ENCODE results near the gene ANKRD36.
"Not testable (repeated sequence)": the region's sequence is repeated elsewhere in the genome, so short reads cannot be mapped to it uniquely, and the experiment has no call there.

ANKRD36 gene

DNA sequence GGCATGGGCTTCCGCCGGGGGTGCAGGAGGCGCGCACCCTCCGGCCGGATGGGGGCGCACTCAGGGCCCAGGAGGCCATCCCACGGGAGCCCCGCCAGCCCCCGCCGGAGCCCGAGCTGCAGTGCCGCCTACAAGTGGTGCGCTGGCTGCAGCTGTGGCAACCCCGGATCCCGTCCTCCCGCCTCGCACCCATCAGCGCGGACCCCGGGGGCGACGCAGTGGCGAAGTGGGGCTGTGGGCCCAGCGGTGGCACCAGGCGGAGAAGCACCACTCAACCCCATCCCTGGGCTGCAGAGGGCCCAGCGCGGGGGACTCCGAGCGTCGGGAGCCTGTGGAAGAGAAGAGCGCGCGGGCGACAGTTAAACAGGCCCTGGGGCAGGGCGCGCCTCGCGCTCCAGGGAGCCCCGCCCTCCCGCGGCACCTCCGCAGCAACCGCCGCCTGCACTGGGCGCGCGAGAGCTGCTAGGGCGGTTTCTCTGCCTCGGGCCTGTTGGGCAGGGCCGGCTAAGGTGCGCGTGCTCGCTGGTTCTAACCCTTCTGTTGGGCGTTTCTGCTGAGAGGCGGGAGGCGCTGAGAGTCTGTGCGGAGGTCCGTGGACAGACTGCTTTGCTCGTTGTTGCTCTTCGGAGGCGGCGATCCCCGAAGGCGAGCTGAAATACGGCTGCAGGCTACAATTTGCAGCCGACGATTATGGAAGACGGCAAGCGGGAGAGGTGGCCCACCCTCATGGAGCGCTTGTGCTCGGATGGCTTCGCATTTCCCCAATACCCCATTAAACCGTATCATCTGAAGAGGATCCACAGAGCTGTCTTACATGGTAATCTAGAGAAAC is at the start of gene ANKRD36:
ANKRD36 (plus strand) TSS at position 104 of the 832 bp plus-strand sequence; CDS start at position 691, 587 bp downstream.
- DNase-seq (ENCODE audit: low read depth): peak; percentile 65

GRCh38 chr2:97066030-97066429 is 46.9 kb upstream of the ANKRD36 start:
- DNase-seq (ENCODE audit: low read depth): not testable (repeated sequence)

DNA sequence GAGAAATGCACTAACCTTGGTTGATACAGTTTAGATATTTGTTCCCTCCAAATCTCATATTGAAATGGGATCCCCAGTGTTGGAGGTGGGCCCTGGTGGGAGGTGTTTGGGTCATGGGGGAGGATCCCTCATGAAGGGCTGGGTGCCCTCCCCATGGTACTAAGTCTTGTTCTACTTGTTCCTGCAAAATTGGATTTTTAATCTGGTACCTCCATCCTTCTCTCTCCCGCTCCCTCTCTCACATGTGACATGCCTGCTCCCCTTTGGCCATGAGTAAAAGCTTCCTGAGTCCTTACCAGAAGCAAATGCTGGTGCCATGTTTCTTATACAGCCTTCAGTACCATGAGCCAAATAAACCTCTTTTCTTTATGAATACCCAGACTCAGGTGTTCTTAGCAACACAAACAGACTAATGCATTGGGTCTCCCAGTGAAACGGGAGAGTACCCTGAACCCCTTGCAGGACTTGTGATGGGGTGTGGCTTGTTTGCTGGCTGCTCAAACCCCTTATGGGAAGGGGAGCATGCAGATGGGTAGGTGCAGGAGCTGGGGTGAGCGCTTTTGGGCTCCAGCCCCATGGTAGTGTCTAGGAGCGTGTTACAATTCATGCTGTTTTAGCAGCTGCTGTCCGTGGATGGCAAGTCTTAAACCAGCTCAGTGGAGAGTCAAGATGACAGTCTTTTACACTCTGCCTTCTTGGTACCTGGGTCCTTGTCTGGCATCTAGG is 45.5 kb upstream of the ANKRD36 start:
- DNase-seq (ENCODE audit: low read depth): no peak

DNA sequence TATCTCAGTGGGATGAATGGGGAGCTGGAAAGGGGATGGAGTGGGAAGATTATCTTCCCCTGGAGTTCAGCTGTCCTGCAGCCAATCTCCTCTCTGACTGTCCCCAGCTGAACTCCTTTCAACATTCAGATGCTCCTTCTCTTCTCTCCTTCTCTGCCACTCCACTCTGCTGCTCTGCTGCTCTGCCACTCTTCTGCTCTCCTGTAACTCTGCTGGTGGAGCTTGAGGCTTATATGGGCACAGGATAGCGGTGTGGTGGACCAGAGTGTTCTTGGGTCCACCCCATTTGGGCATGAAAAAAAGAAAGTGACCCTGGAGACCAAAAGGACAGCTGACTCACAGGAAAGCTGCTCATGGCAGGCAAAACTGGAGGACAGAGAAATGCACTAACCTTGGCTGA is 44.9 kb upstream of the ANKRD36 start:
- no peak for DNase-seq (ENCODE audit: low read depth)

- DNase-seq (ENCODE audit: low read depth): not testable (repeated sequence)
Measured at GRCh38 chr2:97068722-97069121, 44.2 kb upstream of the ANKRD36 start.

- not testable (repeated sequence) for DNase-seq (ENCODE audit: low read depth)
Measured at GRCh38 chr2:97070915-97071314, 42.0 kb upstream of the ANKRD36 start.

DNA sequence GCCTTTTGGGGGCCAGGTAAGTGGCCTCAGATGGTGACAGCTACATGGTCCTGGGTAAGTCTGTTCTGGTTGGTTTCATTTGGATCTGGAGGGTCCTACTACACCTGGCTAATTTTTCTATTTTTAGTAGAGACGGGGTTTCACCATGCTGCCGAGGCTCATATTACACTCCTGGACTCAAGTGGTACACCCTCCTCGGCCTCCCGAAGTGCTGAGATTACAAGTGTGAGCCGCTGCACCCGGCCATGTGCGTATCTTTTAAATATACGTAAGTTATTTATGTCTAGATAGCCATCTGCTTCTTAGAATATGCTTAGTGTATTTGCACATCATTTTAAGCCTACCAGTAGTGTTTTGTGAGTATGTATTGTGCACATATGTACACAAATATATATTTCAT is 35.7 kb upstream of the ANKRD36 start:
- DNase-seq (ENCODE audit: low read depth): not testable (repeated sequence)

GRCh38 chr2:97080855-97081254 is 32.1 kb upstream of the ANKRD36 start:
- not testable (repeated sequence) for DNase-seq (ENCODE audit: low read depth)

DNA sequence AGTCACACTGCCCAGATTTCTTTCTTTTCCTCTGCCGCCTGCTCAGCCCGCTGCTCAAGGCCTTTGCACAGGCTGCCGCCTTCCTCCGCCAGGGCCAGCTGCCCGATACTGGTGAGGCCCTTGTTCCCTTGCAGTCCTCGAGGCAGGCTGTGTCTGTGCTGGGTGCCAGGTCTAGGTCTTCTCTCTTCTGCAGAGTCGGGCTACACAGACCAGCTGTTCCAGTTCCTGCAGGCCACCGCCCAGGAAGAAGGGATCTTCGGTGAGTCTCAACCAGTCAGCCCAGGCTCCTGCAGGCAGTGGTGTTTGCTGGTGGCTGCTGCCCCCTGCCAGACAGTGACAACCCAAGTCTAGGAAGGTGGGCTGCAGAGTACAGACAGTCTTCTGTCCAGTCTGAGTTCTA is 30.7 kb upstream of the ANKRD36 start:
- DNase-seq (ENCODE audit: low read depth): not testable (repeated sequence)

DNA sequence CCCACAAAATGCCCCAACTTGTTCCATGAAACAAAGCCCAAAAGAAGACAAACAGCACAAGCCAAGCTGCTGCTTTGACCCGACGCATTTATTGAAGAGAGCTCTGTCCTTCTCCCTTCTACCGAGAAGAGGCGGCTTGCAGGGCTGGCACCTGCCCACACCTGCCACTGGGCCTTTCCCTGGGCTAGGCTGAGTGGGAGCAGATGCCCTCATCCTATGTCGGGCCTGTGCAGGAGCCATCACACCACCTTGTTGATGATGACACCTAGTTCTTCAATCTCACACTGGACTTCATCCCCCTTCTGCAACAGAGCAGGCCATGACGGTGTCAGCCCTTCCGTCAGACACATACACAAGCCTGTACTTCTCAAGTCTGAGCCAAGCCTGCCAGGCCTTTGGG is 29.4 kb upstream of the ANKRD36 start:
- DNase-seq (ENCODE audit: low read depth): not testable (repeated sequence)

- not testable (repeated sequence) for DNase-seq (ENCODE audit: low read depth)
Measured at GRCh38 chr2:97085093-97085492, 27.9 kb upstream of the ANKRD36 start.

GRCh38 chr2:97088706-97089105 is 24.2 kb upstream of the ANKRD36 start:
- not testable (repeated sequence) for DNase-seq (ENCODE audit: low read depth)

DNA sequence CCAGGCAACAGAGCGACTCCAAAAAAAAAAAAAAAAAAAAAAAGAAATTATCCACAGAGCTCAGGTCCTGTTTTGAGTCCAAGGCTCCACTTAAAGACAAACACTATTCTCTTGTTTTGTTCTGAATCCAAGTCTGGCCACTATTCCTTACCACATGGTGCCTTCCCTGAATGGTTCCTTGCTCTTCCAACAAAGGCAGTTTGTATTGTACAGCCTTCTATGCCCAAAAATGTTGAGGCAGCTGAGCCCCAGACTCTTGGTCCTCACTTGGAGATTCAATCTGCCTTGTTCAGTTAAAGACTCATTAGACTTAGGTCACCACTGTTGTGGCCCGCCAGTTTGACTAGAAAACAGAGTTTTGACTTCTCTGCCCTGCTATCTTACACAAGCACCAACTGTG is 20.0 kb upstream of the ANKRD36 start:
- DNase-seq (ENCODE audit: low read depth): not testable (repeated sequence)

DNA sequence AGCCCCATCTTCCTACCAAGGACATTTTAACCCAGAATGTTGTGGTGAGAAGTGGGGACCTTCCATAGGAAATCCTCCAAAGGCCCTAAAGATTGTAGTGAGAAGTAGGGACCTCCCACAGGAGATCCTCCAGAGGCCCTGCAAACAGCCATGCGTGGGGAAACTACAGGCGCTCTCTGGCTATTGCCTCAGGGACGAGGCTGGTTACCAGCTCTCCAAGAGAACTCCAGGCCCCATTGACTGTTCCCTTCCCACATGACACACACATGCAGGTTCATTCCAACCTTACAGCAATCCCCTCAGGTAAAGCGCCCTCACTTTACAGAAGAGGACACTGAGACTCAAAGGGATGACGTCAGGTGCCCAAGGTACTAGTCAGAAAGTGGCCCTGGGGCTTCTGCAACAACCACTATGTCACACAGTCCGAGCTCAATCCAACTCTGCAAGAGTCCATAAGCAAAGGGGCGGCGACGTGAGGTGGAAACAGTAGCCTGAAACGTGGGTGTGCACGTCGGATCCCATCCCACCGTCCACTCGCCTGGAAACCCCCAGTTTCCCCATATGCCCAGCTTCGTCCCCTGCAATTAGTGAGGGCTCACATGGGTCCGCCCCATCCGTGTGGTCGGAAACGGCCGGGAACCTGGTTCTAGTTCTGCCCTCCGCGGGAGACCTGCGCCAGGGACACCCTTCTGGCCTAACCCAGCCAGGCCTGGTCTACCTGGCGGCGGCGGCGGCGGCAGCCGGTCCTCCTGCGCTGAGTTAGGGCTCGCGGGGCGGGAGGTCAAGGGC is 18.8 kb upstream of the ANKRD36 start:
- DNase-seq (ENCODE audit: low read depth): not testable (repeated sequence)

DNA sequence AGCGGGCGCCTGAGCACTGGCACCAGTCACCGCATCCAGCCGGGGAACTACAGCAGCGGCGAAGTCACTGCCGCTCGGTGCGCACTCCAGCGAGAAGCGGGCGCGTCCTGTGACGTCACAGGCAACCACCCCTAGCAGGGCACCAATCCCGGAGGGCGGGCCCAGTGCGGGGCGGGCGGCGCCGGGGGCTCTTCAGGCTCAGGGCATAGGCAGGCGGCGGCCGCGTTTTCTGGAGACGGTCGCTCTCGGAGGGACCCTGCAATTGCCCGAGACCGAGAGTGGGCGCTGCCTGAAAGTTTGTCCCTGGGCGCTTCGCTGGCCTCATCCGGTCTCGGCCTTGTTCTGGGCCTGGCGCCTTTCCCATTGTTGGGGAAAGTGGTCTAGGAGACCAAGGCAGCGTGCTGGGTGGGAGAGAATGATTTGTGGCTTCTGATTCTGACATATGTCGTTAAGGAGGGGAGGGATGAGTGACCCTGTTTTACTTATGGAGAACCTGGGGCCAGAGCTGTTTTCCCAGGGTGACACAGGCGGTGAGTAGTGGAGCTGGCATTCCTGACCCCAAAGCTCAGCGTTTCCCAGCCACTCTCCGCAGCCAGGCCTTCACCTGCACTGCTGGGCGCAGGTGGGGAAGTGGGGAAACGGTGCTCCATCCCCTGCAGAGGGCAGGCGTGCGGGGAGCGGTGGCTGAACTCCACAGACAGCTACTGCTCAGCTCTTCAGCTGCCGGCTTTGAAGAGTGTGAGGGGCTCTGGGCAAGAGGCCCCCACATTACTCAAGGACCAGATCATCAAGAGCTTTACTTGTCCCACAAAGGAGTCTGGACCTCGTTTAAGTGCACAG is 18.0 kb upstream of the ANKRD36 start, which contains the start of gene FAHD2B:
FAHD2B (minus strand) TSS at position 111 of the 840 bp plus-strand sequence. CDS start 3,176 bp downstream, outside the sequence.
- DNase-seq (ENCODE audit: low read depth): peak; percentile 22

DNA sequence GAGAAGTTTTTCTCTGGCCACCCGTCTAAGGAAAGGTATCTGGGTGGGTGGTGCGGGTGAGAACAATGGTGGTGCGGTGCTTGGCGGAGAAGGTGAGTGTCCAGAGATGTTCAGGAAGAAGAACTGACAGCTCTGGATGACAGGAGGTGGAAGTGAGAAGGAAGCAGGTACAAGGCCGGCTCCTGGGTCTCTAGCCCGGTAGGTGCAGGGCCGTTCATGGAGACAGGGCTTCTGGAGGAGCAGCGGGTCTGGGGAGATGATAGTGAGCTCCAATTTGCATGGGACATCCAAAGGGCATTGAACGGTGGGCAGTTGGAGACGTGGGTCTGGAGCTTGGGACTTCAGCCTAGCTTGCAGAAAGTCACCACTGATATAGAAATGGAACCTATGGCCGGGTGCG is 17.3 kb upstream of the ANKRD36 start:
- DNase-seq (ENCODE audit: low read depth): no peak

GRCh38 chr2:97098786-97099372 is 14.1 kb upstream of the ANKRD36 start:
- DNase-seq (ENCODE audit: low read depth): not testable (repeated sequence)

DNA sequence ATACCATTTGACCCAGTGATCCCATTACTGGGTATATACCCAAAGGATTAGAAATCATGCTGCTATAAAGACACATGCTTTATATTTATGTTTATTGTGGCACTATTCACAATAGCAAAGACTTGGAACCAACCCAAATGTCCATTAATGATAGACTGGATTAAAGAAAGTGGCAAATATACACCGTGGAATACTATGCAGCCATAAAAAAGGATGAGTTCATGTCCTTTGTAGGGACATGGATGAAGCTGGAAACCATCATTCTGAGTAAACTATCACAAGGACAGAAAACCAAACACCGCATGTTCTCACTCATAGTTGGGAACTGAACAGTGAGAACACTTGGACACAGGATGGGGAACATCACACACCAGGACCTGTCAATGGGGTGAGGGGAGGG is 6.1 kb upstream of the ANKRD36 start:
- not testable (repeated sequence) for DNase-seq (ENCODE audit: low read depth)

DNA sequence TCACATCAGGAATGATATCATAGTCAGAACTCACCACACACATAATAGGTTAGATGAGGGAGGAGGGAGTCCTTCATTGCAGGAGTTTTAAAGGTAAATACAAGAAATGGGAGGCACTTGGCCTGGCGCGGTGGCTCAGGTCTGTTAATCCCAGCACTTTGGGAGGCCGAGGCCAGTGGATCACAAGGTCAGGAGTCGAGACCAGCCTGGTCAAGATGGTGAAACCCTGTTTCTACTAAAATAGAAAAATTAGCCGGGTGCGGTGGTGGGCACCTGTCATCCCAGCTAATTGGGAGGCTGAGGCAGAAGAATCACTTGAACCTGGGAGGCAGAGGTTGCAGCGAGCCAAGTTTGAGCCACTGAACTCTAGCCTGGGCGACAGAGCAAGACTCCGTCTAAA is 1.7 kb upstream of the ANKRD36 start:
- not testable (repeated sequence) for DNase-seq (ENCODE audit: low read depth)

DNA sequence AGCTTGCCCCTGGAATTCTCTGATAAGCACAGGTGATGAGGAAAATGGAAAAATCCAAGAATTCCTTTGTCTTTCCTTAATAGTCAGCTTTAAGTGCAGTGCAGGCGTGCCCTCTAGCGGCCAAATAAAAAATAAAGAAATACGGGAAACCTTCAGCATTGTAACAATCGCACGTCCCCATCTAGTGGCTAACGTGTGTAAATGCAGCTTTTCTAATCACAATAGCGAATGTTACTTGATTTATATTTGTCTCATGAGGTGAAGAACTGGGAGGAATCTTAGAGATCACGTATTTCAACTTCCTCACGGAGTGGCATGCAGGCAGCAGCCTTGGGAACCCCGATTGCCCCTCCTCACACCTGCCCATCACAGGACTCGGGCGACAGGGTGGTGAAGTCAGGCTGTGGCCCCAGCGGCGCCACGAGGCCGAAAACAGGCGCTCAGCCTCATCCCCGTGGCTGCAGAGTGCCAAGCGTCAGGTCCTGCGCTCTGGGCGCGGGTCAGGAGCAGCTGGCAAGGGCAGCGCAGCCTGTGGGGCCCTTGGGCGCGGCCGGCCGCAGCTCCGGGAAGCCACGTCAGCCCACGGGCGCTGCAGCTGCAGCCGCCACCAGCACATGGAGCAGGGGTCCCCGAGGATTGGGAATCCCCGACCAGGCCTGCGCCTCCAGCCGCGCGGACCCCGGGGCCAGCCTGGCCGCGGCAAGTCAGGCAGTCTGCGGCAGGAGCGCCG is 468 bp upstream of the ANKRD36 start:
- DNase-seq (ENCODE audit: low read depth): peak; percentile 6

Measured in fibroblast of the conjunctiva (primary cell).